Osteocyte (in vitro differentiated cells): ENCODE data around the gene KANK4. TPM values are rescaled to one million over a fixed set of nuclear protein-coding genes. Genes with fewer than 3 reads are reported as not detected.

Experiments used
- DNase-seq: peaks from one replicate; pipeline ENCODE4 v3.0.0; 2021; ENCODE audit warnings: mixed read lengths; ENCODE audit not compliant: unreplicated experiment; ENCODE audit errors: extremely low spot score
- H3K27ac Mint-ChIP-seq: one replicate; pipeline ENCODE4 v1.8.0; 2021; ENCODE audit warnings: mild to moderate bottlenecking, mixed read lengths; ENCODE audit not compliant: unreplicated experiment
- H3K27me3 Mint-ChIP-seq: one replicate; pipeline ENCODE4 v1.8.0; 2021; ENCODE audit warnings: mixed read lengths; ENCODE audit not compliant: unreplicated experiment
- H3K36me3 Mint-ChIP-seq: one replicate; pipeline ENCODE4 v1.8.0; 2021; ENCODE audit warnings: mixed read lengths; ENCODE audit not compliant: unreplicated experiment
- H3K4me1 Mint-ChIP-seq: one replicate; pipeline ENCODE4 v1.8.0; 2021; ENCODE audit warnings: mixed read lengths; ENCODE audit not compliant: unreplicated experiment
- H3K4me3 Mint-ChIP-seq: one replicate; pipeline ENCODE4 v1.8.0; 2021; ENCODE audit warnings: mild to moderate bottlenecking, moderate library complexity, mixed read lengths; ENCODE audit not compliant: unreplicated experiment
- H3K9me3 Mint-ChIP-seq: one replicate; pipeline ENCODE4 v1.8.0; 2021; ENCODE audit warnings: mixed read lengths; ENCODE audit not compliant: unreplicated experiment
- total RNA-seq: library from RNA; stranded (reverse); gene quantifications from 2 replicates; pipeline ENCODE4 v1.2.1, GENCODE V29; 2021
- TF ChIP-seq, protein P1 (sequence below): fragments of 200-600 bp; sonication (generic); IDR thresholded peaks from 2 replicates; pipeline ENCODE4 v1.5.0; 2021; ENCODE audit warnings: antibody characterized with exemption, mild to moderate bottlenecking, moderate library complexity

Gene KANK4
- total RNA-seq, 1 donor from 2014 or later: not detected

DNA sequence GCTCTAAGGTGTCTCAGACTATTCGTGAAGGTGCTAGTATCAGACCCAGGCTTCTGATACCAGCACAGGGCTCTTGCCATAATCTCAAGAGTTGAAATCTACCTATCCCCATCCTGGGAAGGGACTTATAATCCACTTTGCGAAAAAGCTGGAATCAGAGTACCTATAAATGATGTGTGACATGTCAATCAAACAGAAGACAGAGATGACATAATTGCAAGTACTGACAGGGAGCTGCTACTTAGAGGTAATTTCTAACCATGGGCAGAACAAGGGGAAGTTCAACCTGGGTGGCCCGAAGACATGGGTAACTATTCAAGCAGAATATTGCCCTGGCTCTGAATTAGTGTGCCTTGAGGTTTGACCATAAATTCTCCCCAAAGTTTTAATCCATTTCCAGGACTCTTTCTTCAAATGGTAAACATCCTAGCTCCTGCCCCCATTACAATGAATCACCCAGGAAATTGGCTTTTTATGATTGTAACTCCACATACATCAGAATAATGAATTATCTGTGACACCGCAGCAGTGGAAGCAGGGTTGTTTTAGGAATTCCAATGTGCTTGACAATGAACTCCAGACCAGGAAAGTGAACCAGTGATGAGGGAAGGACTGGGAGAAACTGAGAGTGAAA, 37.2 kb downstream of the KANK4 start:
- Mint-ChIP-seq H3K27me3 (peaks cover 58% of the 10 kb centered on the region), H3K27ac (no peak overlapping the region), H3K9me3 (no peaks in the 10 kb centered on the region), H3K36me3 (no peaks in the 10 kb centered on the region), H3K4me1 (peaks cover 18% of the 10 kb centered on the region), H3K4me3 (no peak overlapping the region)
- DNase-seq: no peak
- TF ChIP-seq, protein P1, sequence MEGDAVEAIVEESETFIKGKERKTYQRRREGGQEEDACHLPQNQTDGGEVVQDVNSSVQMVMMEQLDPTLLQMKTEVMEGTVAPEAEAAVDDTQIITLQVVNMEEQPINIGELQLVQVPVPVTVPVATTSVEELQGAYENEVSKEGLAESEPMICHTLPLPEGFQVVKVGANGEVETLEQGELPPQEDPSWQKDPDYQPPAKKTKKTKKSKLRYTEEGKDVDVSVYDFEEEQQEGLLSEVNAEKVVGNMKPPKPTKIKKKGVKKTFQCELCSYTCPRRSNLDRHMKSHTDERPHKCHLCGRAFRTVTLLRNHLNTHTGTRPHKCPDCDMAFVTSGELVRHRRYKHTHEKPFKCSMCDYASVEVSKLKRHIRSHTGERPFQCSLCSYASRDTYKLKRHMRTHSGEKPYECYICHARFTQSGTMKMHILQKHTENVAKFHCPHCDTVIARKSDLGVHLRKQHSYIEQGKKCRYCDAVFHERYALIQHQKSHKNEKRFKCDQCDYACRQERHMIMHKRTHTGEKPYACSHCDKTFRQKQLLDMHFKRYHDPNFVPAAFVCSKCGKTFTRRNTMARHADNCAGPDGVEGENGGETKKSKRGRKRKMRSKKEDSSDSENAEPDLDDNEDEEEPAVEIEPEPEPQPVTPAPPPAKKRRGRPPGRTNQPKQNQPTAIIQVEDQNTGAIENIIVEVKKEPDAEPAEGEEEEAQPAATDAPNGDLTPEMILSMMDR: no peak

DNA sequence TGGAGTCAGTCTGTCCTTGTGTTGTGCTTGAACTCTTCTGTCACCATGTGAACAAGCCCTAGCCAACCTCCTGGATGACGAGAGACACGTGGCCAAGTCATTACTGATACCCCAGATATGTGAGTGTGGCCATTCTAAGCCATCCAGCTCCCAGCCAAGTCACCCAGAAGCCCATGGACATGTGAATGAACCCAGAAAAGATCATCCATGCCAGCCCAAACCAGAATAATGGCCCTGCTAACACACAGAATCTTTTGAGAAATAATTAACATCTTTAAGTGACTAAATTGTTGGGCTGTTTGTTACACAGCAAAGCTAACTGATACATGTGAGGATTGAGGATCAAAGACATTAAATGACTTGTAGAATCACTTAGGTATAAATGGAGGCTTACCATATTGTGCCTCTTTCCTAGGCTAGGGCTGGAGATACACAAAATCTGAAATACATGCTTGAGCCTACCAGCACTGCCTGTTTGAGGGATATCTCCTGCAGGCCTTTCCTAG, 38.2 kb downstream of the KANK4 start:
- Mint-ChIP-seq H3K27ac (no peak overlapping the region), H3K36me3 (no peaks in the 10 kb centered on the region), H3K27me3 (peaks cover 48% of the 10 kb centered on the region), H3K9me3 (no peaks in the 10 kb centered on the region), H3K4me3 (no peak overlapping the region), H3K4me1 (peaks cover 8% of the 10 kb centered on the region)
- no peak for DNase-seq
- TF ChIP-seq, protein P1: no peak

- Mint-ChIP-seq H3K27ac (no peak overlapping the region), H3K4me1 (no peaks in the 10 kb centered on the region), H3K9me3 (no peaks in the 10 kb centered on the region), H3K36me3 (no peaks in the 10 kb centered on the region), H3K27me3 (peaks cover 42% of the 10 kb centered on the region), H3K4me3 (no peak overlapping the region)
- TF ChIP-seq, protein P1: no peak
- DNase-seq: no peak
Measured at GRCh38 chr1:62280150-62280549, 39.1 kb downstream of the KANK4 start.

DNA sequence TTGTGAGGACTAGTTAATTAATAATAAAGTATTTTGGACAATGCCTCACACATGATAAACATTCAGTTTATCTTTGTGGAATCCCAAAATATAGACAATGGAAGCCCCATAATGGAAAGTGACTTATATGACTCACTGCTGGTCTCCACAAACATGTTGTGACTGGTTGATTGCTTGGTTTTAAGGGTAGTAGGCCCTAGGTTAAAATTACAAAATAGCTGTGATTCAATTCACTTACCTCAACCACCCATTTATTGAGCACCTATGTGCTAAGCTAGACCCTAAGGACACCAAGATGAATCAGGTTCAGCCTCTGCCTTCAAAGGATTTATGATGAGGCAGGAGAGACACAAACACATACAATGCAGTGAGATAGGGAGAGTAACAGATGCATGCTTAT, 42.4 kb downstream of the KANK4 start:
- Mint-ChIP-seq H3K27me3 (peaks cover 13% of the 10 kb centered on the region), H3K27ac (no peak overlapping the region), H3K9me3 (no peaks in the 10 kb centered on the region), H3K4me3 (no peak overlapping the region), H3K36me3 (no peaks in the 10 kb centered on the region), H3K4me1 (no peaks in the 10 kb centered on the region)
- DNase-seq: no peak
- TF ChIP-seq, protein P1: no peak

DNA sequence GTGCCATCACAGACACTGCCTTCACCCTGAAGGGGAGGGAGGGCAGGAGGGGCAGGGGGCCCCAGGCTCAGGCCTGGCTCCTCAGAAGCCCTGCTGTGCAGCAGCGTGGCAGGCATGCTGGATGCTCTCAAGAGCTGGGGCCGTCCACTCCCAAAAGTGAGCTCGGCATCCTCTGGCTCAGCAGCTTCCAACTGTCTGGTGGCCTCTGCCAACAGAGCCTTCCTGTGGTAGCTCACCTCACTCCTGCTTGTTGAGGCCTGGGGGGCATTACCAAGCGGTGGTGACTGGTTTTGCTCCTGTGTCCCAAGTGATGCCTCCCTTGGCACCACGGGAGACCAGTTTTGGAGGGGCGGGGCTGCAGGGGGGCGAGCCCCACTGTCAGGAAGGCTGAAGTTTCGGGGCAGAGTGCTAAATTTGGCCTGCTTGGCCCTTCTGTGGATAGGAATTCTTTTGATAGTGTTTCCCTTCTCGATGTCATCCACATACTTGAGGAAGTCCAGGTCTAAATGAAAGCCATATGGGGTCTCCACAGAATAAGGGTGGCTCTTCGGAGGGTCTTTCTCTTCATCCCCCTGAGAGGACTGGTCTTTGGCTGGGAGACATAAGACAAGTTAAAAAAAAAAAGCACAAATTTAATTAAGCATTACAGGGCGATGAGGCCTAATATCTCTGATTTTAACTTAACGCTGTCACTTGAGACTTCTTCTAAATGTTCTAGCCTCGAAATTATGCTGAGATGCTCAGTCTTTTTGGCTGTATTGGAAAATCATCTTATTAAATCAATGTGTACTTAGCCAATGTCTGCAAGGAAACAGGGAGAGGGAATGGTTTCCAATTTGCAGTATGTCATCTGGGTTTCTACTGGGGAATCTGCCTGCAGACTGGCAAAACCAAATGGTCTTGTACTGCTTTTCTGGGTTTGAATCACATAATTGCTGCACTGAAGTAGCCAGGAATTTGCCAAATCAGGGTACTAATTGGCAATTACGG, 44.4 kb downstream of the KANK4 start:
- H3K4me1 Mint-ChIP-seq: peaks cover 6% of the 10 kb centered on the region
- H3K27ac Mint-ChIP-seq: no peak overlapping the region

More for the DNA sequence above, 44.4 kb downstream of the KANK4 start:
- no peak overlapping the region for H3K4me3 Mint-ChIP-seq
- H3K27me3 Mint-ChIP-seq: peaks cover 5% of the 10 kb centered on the region
- TF ChIP-seq, protein P1: no peak
- H3K9me3 Mint-ChIP-seq: no peaks in the 10 kb centered on the region
- DNase-seq: no peak
- H3K36me3 Mint-ChIP-seq: no peaks in the 10 kb centered on the region
